Measurements from ENCODE around the gene WRAP73. TPM values are rescaled to one million over a fixed set of nuclear protein-coding genes. Genes with fewer than 3 reads are reported as not detected.
A peak's percentile ranks its signal among the peaks of the same experiment; 100 is the strongest.

Gene WRAP73
- total and polyA plus RNA-seq, 9 of the 15 experiments (the other 6 are each of a cell fraction or from before 2014, with no cell fraction given) = 4.3 to 51.8 (median 30.1) TPM

- TF ChIP-seq CTCFL (IDR thresholded peaks at IDR 0.05; ENCODE audit: borderline replicate concordance, insufficient read depth, low read depth, low read length, poor library complexity, severe bottlenecking) (peak; percentile 49), L3MBTL2 (IDR thresholded peaks at IDR 0.05) (peak; percentile 95), SAFB2 (IDR thresholded peaks at IDR 0.05; ENCODE audit: borderline replicate concordance, low read depth, low read length, severe bottlenecking) (no peak), MAZ (CRISPR knock-in tag; conservative IDR thresholded peaks at IDR 0.05 in 1 of 2, IDR thresholded peaks at IDR 0.05 in 1 of 2) (0 out of 4 replicates have a peak, but pooled peaks of 1 of the 2 experiments have one; percentile 48), ZNF318 (IDR thresholded peaks at IDR 0.05; ENCODE audit: borderline replicate concordance in 1 of 2, low read depth in 1 of 2) (no peak), HES1 (IDR thresholded peaks at IDR 0.05; ENCODE audit: low read depth) (no peak), RAD51 (IDR thresholded peaks at IDR 0.05; ENCODE audit: borderline replicate concordance, low read depth) (no peak), BHLHE40 (IDR thresholded peaks at IDR 0.05; ENCODE audit: low read length) (no peak; the same call in 1 of the 2 replicates), SMAD1 (IDR thresholded peaks at IDR 0.05; ENCODE audit: low read depth, low read length, partially characterized antibody) (no peak), STAT6 (CRISPR knock-in tag; IDR thresholded peaks at IDR 0.05) (no peak), ZFP36 (IDR thresholded peaks at IDR 0.05; ENCODE audit: low read depth, low read length, partially characterized antibody) (no peak)
Observed at GRCh38 chr1:3649342-3650247, at the start of gene WRAP73 (continued).
